Measurements from ENCODE around the gene DNAH14. TPM values are rescaled to one million over a fixed set of nuclear protein-coding genes. Genes with fewer than 3 reads are reported as not detected.
"Not testable (repeated sequence)": the region's sequence is repeated elsewhere in the genome, so short reads cannot be mapped to it uniquely, and the experiment has no call there.

The DNAH14 gene
- polyA plus RNA-seq, 1 donor from 2014 or later = 0.10 TPM

DNA sequence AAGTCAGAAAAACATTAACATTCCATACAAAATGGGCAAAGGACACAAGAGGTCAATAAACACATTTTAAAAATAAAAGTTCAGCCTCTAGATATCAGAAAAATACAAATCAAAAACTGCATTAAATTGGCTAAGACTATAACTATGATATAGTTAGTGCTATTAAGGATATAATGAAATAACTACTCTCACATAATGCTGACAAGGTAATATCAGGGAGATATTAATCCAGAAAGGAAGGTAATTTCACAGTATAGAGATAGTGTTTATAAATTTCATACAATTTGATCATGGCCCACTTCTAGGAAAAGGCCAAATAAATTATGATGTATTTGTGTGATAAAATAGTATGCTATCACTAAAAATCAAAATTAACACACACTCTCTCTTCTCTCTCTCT, 436.5 kb downstream of the DNAH14 start:
- H3K9me3 Mint-ChIP-seq = no peaks in the 10 kb centered on the region
- no peak overlapping the region for H3K4me3 Mint-ChIP-seq
- no peaks in the 10 kb centered on the region for H3K27me3 Mint-ChIP-seq
- H3K36me3 Mint-ChIP-seq = no peaks in the 10 kb centered on the region
- H3K4me1 Mint-ChIP-seq = peaks cover 0 to 2% (median 0%) of the 10 kb centered on the region in 3 donors
- H3K27ac Mint-ChIP-seq = no peak overlapping the region

DNA sequence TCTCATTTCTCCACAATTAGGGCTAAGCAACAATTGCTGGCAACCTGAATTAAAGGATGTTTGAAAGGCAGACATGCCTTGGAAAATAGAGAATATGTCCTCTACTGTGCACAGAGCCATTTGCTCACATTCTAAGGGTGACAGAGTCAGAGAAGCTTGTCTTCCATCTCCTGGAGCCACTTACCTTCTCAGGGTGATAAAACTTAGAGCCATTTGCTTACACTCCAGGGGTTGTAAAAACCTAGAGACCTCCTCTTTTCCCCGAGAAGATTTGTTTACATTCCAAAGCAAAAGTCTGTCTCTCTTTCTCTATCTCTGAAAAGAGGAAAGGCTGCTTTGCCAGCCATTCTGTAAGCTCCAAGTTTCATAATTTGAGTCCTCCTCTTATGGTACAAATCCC, 437.1 kb downstream of the DNAH14 start:
- Mint-ChIP-seq H3K36me3 (no peaks in the 10 kb centered on the region), H3K4me1 (peaks cover 0 to 2% (median 0%) of the 10 kb centered on the region in 3 donors), H3K4me3 (no peak overlapping the region)

DNA sequence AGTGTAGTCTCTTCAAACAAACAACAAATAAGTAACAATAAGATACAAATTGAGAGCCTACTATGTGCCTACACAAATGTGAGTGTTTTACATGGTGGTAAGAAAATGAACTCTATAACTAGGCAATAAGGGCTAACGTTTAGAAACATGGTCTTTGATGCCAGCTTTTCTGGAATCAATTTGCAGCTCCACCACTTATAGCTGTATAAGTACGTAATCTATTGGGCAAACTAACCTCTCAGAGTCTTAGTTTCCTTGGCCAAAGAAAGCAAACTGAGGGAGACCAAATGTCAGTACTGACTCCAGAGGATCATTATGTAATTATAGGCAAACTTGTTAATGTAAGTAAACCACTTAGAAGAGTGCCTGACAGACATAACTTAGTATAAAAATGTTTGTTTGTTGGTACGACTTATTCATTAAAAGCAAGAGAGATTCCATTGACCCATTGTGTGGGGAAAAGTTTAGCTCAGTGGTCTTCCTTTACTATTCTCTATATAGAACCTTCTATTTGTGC, 438.6 kb downstream of the DNAH14 start:
- Mint-ChIP-seq H3K4me1 (no peaks in the 10 kb centered on the region), H3K27me3 (no peaks in the 10 kb centered on the region), H3K4me3 (no peak overlapping the region)

More for the DNA sequence above, 437.1 kb downstream of the DNAH14 start:
- no peaks in the 10 kb centered on the region for H3K27me3 Mint-ChIP-seq
- H3K27ac Mint-ChIP-seq = no peak overlapping the region
- no peaks in the 10 kb centered on the region for H3K9me3 Mint-ChIP-seq

DNA sequence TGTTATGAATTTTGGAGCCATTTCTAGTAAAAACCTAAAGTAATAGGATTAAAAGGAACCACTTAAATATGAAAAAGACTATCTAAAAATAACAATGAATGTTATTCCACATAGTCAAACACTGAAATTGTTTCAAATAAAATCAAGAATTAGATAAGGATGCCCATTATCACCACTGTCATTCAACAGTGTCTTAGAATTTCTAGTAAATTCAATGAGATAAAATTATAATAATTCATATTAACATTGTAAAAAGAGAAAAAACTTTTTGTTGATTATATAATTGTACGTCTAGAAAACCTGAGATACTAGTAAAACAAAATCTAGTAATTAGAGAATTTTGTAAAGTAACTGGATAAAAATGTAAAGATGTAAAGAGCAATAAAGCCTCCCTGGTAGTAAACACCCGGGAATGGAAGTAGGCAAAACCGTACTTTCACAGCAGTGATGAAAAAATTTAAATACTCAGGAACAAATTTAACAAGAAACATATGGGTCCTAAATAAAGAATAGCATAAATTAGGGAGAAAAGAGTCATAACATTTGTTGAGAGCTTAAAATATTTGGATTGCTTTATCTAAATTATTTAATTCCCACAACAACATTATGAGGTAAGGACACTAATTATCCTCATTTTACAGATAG, 442.0 kb downstream of the DNAH14 start:
- Mint-ChIP-seq H3K4me3 (no peak overlapping the region), H3K4me1 (no peaks in the 10 kb centered on the region), H3K27me3 (no peaks in the 10 kb centered on the region)

More for the DNA sequence above, 438.6 kb downstream of the DNAH14 start:
- Mint-ChIP-seq H3K27ac (no peak overlapping the region), H3K9me3 (no peaks in the 10 kb centered on the region), H3K36me3 (no peaks in the 10 kb centered on the region)

DNA sequence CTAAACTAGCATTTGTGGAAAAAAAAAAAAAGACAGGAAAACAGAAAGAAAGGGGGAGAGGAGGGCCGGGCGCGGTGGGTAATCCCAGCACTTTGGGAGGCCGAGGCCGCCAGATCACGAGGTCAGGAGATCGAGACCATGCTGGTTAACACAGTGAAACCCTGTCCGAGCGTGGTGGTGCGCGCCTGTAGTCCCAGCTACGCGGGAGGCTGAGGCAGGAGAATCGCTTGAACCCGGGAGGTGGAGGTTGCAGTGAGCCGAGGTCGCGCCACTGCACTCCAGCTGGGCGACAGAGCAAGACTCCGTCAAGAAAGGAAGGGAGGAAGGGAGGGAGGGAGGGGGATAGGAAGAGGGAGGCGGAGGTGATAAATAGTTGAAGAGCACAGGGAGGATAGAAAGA, 443.7 kb downstream of the DNAH14 start:
- Mint-ChIP-seq H3K4me3 (no peak overlapping the region), H3K27me3 (no peaks in the 10 kb centered on the region), H3K27ac (no peak overlapping the region), H3K36me3 (no peaks in the 10 kb centered on the region), H3K9me3 (no peaks in the 10 kb centered on the region), H3K4me1 (no peaks in the 10 kb centered on the region)

More for the DNA sequence above, 442.0 kb downstream of the DNAH14 start:
- no peaks in the 10 kb centered on the region for H3K9me3 Mint-ChIP-seq
- H3K36me3 Mint-ChIP-seq = no peaks in the 10 kb centered on the region
- no peak overlapping the region for H3K27ac Mint-ChIP-seq

DNA sequence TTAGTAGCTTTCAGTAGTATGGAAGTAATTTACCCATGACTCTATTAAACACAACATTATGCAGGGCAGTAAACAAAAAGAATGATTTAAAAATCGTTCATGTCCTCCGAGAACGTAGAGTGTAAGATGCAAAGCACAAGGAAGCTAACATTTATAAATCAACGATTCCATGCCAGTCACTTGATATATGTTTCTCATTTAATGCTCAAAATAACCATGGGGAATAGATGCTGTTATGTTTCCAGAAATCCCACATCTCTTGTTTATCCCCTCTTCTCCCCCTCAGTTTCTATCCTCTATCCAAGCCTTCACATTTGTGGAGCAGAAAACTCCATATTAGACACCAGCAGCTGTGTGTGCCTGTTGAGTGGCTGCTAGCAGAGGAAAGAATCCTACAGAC, 445.5 kb downstream of the DNAH14 start:
- Mint-ChIP-seq H3K4me3 (no peak overlapping the region), H3K27ac (no peak overlapping the region), H3K36me3 (no peaks in the 10 kb centered on the region), H3K27me3 (no peaks in the 10 kb centered on the region), H3K9me3 (no peaks in the 10 kb centered on the region), H3K4me1 (no peaks in the 10 kb centered on the region)

DNA sequence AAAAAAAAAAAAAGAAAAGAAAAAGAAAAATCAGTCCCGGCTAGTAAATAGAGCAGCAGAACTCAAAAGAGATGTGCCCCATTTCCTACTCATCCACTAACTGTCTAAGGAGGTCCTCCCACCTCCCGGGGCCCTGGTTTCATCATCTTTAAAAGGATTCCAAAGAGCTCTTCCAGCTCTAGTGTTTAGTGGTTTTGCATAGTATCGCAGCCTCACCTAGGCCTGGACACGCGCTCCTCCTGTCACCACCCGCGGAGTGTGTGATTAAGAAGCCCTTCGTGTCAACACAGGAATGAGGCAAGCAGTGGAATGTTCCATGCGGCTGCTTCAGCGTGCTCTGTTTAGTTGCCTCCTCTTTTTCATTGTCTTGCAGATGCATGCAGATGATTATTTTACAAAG, 449.4 kb downstream of the DNAH14 start:
- no peak overlapping the region for H3K27ac Mint-ChIP-seq
- H3K27me3 Mint-ChIP-seq = no peaks in the 10 kb centered on the region
- H3K4me1 Mint-ChIP-seq = peaks cover 0 to 2% (median 0%) of the 10 kb centered on the region in 3 donors
- H3K9me3 Mint-ChIP-seq = no peaks in the 10 kb centered on the region
- H3K4me3 Mint-ChIP-seq = no peak overlapping the region
- H3K36me3 Mint-ChIP-seq = no peaks in the 10 kb centered on the region

DNA sequence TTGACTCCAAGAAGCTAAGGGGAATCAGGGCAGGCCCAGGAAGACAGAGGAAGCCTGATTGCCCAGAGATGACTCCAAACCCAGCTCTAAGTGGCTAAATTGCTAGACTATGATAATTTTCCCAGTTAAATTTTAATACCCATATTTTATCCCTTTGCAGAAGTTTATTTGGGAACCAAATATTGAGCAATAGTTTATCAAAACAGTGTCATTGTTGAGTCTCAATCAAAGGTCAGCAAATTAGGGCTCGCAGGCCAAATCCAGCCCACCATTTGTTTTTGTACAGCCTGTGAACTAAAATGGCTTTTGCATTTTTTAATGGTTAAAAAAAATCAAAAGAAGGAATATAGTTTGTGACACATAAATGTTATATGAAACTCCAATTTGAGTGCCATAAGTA, 451.2 kb downstream of the DNAH14 start:
- Mint-ChIP-seq H3K4me1 (peaks cover 0 to 2% (median 0%) of the 10 kb centered on the region in 3 donors), H3K27ac (no peak overlapping the region), H3K27me3 (no peaks in the 10 kb centered on the region), H3K9me3 (peaks cover 0 to 2% (median 0%) of the 10 kb centered on the region in 3 donors), H3K36me3 (no peaks in the 10 kb centered on the region), H3K4me3 (no peak overlapping the region)

DNA sequence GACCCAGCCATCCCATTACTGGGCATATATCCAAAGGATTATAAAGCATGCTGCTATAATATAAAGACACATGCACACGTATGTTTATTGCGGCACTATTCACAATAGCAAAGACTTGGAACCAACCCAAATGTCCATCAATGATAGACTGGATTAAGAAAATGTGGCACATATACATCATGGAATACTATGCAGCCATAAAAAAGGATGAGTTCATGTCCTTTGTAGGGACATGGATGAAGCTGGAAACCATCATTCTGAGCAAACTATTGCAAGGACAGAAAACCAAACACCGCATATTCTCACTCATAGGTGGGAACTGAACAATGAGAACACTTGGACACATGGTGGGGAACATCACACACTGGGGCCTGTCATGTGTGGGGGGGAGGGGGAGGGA, 457.4 kb downstream of the DNAH14 start:
- H3K4me3 Mint-ChIP-seq, H3K27me3 Mint-ChIP-seq, H3K4me1 Mint-ChIP-seq, H3K27ac Mint-ChIP-seq, H3K36me3 Mint-ChIP-seq, H3K9me3 Mint-ChIP-seq: not testable (repeated sequence)

DNA sequence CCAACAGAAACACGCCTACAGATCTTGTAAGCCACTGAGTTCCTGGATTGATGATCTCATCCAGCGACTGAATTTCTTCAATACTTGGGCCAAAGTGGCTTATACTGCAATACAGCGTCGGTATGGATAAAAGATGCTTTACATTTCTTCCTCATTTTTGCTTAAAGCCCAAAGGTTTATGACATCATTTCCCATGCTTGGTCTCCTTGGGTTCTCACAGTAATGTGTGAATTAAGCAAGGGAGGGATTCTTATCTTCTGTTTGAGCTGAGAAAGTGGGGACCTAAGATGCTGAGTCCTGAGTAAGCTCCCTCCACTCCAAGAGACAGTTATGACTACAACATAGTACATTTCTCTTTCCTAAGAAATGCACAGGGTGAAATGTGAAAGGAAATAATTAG, 458.9 kb downstream of the DNAH14 start:
- H3K27me3 Mint-ChIP-seq = no peaks in the 10 kb centered on the region
- H3K4me3 Mint-ChIP-seq = no peak overlapping the region
- peaks cover 0 to 2% (median 0%) of the 10 kb centered on the region in 3 donors for H3K9me3 Mint-ChIP-seq
- no peak overlapping the region for H3K27ac Mint-ChIP-seq
- no peaks in the 10 kb centered on the region for H3K4me1 Mint-ChIP-seq
- peaks cover 4% of the 10 kb centered on the region for H3K36me3 Mint-ChIP-seq

DNA sequence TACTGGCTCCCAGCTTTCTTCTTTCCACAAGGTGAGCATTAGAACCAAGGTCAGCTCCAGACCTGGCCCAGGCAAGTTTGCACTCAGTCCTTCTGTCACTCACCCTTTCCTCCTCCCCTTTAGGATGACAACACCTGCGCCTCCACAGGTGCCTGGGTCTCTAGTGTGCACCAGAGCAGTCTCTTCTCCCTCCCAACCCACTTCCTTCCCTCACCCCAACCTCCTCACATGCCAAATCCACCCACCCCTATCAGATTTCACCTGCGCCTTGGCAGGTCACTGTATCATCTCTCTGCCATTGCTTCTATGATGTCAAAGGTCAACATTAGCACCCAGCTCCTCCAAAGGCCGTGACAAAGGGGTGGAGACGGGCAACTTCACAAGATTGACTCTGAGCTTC, 460.4 kb downstream of the DNAH14 start:
- Mint-ChIP-seq H3K4me3 (no peak overlapping the region), H3K9me3 (no peaks in the 10 kb centered on the region), H3K27me3 (no peaks in the 10 kb centered on the region), H3K27ac (peak overlapping the region in 1 of 3 donors; percentile 72), H3K4me1 (no peaks in the 10 kb centered on the region), H3K36me3 (peaks cover 6% of the 10 kb centered on the region)

DNA sequence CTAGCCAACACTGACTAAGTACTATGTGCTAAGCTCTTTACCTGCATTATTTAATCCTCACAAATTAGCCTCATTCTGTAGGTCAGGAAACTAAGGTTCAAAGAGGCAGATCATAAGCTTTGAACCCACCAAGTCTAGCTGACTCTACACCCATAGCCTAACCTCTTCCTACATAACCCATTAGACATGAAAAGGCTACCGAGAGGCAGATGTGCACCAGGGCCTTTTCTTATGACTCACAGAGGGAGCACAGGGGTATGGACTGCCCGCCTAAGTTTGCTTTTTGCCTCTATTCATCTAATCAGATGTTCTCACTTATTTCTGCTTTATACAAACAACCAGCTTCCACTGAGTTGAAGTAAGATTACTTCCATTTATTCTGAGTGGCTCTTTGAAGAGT, 466.9 kb downstream of the DNAH14 start:
- H3K4me1 Mint-ChIP-seq = peaks cover 0 to 2% (median 0%) of the 10 kb centered on the region in 3 donors
- no peaks in the 10 kb centered on the region for H3K27me3 Mint-ChIP-seq
- H3K4me3 Mint-ChIP-seq = no peak overlapping the region
- no peaks in the 10 kb centered on the region for H3K9me3 Mint-ChIP-seq
- H3K27ac Mint-ChIP-seq = no peak overlapping the region
- H3K36me3 Mint-ChIP-seq = peaks cover 11% of the 10 kb centered on the region

DNA sequence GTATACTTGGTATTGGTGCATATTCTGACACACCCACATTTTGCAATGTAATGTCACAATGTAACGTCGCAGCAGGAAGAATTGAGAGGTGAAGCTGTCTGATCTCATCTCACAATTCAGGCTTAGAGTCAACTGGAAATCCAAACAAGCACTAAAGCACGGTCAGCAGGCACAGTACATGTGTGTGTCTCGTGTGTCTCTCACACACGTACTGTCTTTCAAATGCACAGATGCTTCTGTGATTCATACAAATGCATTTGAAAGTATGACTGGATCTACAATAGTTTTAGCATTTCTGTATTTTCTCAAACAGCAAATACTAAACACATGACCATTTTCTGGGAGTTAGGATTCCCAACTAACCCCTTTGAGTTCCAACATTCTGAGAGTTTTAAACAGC, 471.5 kb downstream of the DNAH14 start:
- H3K27me3 Mint-ChIP-seq = no peaks in the 10 kb centered on the region
- H3K4me3 Mint-ChIP-seq = no peak overlapping the region
- H3K27ac Mint-ChIP-seq = no peak overlapping the region
- peaks cover 0 to 2% (median 2%) of the 10 kb centered on the region in 3 donors for H3K4me1 Mint-ChIP-seq
- peaks cover 10% of the 10 kb centered on the region for H3K36me3 Mint-ChIP-seq
- H3K9me3 Mint-ChIP-seq = no peaks in the 10 kb centered on the region

DNA sequence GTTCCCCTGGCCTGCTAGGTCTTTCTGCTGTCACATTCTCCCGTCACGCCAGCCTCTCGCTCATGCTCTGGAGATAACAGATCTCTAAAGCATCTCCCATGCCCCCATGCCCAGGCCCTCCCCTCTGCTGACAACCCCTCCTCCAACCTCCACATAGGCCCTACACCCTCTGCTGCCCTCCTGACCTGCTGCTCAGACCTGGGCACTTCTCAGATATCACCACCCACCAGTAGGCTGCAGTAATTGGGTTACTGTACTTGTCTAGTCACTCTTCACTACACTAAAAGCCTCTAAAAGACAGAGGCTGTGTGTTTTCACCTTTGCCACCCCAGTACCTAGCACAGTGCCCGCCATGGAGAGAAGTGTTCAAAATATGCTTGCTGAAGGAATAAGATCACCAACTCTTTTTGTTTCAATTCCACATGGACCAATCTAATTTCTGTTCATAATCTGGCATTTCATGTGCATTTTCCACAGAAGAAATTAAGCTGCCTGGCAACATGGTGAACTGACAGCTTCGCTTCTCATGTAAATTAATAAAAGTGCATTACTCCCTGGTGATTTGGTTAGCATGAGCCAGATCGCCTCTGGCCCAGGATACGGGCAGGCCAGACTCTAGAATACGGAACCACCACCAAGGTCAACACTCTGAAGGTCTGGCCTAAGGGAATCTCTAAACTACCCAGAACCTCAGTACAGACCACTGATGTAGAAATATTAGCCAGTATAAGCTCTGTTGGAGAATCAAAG, 477.7 kb downstream of the DNAH14 start:
- Mint-ChIP-seq H3K27ac (peak overlapping the region in 1 of 3 donors; percentile 45), H3K9me3 (no peaks in the 10 kb centered on the region)

DNA sequence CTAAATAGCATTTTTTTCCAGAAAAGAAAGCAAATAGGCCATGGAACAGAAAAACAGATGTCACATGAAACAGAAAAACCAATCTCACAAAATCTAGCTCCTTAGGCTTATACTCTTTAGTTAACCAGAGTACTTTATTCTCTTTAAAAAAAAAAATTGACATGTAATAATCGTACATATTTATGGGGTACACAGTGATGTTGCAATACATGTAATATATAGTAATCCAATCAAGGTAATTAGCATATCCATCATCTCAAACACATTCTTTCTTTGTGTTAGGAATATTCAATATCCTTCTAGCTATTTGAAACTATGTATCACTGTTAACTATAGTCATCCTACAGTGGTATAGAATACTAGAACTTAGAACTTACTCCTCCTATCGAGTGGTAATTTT, 478.3 kb downstream of the DNAH14 start:
- peak overlapping the region in 1 of 3 donors; percentile 45 for H3K27ac Mint-ChIP-seq
- no peaks in the 10 kb centered on the region for H3K9me3 Mint-ChIP-seq
- H3K36me3 Mint-ChIP-seq = peaks cover 6% of the 10 kb centered on the region
- H3K4me1 Mint-ChIP-seq = peaks cover 0 to 3% (median 0%) of the 10 kb centered on the region in 3 donors
- no peak overlapping the region for H3K4me3 Mint-ChIP-seq
- H3K27me3 Mint-ChIP-seq = no peaks in the 10 kb centered on the region

More for the DNA sequence above, 477.7 kb downstream of the DNAH14 start:
- Mint-ChIP-seq H3K4me3 (no peak overlapping the region), H3K27me3 (no peaks in the 10 kb centered on the region), H3K36me3 (peaks cover 6% of the 10 kb centered on the region), H3K4me1 (peaks cover 0 to 3% (median 0%) of the 10 kb centered on the region in 3 donors)
